ENCODE results near the gene DNAJC27.

DNAJC27 gene

DNA sequence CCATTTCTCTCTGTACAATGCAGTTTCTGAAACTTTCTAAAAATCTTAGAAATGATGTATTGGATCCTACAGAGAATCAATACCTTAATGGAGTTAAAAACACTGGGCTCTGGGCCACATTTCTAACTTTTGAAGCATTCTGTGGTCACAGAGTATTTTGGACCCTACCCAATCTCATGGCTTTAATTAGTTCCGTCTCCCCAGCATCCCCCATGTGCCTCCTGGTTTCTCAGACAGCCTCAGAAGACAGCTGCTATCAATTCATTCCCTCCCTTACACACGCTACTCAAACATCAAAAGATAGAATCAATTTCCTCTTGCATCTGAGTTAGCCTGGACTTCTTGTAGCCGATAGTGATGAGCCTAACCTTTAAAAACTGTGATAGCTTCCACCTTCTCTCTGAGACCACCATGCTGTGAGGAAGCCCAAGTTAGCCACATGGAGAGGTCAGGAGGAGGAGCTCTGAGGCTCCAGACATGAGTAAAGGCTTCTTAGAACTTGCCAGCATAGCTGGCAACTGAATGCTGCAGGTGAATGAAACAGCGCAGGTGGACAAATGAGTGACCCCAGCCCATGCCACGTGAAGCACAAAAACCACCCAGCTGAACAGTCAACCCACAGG lies 62.1 kb downstream of the DNAJC27 start:
- FAIRE-seq (no peak), DNase-seq (ENCODE audit: insufficient read length, low spot score) (no peak)

DNA sequence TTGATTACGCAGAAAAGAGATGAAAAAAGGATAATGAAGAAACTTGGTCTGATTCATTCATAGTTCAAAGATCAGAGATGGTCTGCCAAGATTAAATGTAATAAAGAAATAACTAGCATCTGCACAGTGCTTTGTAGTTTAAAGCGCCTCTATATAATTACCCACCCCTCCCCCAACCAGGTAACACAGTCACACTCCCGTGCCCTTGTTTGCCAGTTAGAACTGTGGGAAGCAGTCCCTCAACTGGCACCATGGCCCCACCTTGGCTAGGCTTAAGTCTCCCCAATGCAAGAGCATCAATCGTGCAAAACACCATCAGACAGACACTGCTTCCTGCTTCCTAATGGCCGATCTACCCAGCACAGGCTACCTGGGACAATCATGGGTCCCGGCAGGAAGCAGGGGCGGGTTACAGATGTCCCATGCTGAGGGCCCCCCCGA lies 63.3 kb downstream of the DNAJC27 start:
- DNase-seq (ENCODE audit: insufficient read length, low spot score) (no peak), FAIRE-seq (no peak)

DNA sequence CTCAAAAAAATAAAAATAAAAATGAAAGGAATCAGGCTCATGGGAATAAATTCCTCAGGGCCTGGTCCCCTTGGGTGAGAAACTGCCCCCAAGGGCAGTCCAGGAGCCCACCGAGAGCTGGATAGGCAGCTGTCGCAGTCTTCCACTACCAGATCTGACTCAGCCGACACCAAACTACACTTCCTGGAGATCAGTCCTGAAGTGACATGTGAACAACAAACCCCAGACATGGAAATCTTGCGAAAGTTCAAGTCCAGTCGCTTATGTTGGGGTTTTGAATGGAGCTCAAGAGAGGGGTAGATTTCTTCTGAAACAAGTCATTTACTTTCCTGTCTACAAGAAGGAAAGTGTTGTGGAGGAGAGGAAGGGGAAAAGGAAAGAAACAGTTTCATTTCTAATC lies 64.6 kb downstream of the DNAJC27 start:
- FAIRE-seq (no peak), DNase-seq (ENCODE audit: insufficient read length, low spot score) (no peak)

DNA sequence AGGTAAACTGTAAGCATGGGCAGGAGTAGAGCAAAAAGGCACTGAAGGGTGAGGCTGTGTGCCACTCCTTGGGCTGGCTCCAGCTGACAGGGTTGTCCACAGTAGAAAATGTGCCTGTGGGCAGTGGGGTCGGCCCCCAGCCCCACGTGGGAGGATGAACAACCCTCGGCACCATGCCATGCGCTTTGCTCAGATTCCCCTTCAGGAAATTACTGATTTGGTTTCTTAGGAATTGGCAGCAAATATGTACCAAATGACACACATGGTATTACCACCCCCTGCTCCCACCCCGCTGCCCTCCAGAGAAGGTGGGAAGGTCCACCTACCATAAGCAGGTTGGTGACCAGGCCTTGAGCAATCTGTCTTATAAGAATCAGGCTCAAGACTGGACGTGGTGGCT lies 65.3 kb downstream of the DNAJC27 start:
- DNase-seq (ENCODE audit: insufficient read length, low spot score) = no peak
- no peak for FAIRE-seq

DNA sequence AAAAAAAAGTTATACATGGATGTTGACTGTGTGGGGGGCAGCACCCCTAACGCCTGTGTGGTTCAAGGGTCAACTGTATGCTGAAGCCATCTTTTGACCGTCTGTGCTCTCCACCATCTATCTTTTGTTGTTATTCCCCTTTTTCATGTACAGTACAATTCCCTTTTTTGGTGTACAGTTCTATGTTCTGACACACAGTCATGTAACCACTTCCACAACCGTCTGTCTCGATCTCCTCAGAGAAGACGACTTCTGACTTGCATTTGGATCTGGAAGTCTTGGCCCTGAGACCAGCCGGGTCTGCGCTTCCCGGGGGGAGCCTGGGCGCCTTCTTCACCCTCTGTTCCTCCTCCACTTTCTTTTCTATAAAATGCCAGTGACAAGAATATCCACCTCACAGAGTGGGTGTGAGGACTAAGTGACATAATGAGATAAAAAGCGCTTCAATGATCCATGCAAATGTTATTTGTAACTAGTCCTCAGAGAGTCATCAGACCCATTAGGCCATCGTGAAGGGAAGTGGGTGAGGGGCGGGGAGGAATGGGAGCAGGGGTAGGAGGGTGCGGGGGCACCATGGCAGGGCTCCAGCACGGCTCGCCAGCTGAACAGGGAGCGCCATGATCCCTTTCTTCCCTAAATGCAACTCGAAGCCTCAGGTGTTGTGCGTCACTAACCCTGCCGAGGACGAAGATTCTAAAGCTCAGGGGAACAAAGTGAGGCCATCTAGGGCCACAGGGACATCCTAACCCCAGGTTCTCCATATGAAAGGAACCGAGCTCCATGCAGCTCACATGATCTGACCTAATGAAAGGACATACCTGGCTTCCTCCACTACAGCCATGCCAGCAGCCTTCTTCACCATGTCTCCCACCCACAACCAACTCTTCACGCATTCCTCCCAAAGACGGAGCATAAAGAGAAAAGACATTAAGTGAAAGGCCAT lies 68.3 kb downstream of the DNAJC27 start:
- DNase-seq (ENCODE audit: insufficient read length, low spot score) (no peak), FAIRE-seq (no peak)

DNA sequence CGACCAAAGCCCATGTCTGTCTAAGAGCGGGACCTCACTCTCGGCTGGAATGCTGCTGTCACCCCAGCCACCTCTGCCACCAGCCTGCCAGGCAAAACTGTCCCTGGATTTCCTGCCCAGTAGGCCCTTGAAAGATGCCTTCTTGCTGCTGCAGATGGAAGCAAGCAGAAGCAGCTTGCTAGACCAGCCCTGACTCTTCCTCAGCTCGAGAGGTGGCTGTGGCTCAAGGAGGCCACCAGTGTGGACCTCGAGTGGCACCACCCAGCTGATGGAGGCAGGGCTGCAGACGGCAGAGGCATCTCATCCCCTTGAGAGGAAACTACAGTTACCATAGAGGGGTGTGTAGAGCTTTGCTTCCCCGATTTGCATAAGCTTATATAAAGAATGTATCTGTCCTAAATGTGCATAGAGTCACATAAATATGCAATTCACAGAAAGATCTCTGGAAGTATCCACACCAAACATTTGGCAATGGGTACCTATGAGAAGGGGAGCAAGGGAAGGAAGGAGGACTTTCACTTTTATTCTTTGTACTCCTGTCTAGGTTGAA lies 72.3 kb downstream of the DNAJC27 start:
- DNase-seq (ENCODE audit: insufficient read length, low spot score) = no peak
- FAIRE-seq = no peak

DNA sequence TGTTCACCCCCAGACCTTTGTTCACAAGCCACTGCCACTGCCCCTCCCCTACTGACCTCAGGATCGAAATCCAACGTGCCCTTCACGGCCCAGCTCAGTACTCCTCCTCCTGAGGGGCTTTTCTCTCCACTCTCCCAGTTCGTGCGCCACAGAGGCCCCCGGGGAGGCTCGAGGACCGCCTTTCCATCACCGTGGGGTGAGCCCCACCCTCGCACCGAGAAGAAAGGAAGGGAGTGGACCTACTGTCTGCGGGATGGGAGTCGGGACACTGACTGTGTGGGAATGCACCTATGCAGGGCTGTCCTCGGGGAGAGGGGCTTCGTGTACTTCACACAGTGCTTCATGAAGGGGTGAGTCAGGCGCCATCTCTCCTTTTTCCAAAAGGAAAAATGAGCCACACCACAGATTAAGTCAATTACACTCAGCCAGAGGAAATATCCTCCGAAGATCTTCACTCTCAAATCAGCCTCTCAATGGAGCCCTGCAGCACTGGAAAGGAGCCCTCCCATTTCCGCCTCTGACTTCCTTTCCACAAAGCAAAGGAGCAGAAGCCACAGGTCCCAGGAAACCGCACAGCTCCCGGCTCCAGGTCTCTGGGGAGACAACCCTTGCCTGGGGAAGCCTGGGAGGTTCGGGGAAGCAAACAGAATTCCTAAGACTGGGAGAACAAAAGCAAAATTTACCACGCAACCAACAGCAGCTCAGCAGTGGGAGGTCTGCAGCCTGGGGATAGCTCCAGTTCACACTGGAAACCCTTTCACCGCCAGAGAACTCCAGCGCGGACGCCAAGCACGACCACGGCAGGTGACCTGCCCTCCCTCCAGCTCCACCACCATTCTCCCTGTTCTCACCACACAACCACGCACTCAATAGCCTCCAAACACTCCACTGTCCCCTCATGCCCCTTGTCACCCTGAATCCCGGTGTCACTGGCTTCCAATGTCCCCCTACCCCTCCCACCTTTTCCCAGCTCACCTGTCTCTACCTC lies 73.3 kb downstream of the DNAJC27 start:
- DNase-seq (ENCODE audit: insufficient read length, low spot score) (no peak), FAIRE-seq (no peak)

DNA sequence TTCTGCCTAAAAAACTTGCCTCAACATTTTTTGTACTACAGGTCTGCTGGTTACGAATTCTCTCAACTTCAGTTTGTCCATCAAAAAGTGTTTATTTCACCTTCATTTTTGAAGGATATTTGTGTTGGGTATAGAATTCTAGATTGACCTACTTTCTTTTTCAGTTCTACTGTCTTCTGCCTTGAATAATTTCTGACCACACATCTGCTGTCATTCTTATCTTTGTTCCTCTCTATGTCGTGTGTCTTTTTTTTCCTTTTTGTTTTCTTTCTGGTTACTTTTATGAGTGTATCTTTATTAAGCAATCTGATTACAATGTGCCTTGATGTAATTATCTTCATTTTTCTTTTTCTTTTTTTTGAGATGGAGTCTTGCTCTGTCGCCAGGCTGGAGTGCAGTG lies 77.0 kb downstream of the DNAJC27 start:
- no peak for FAIRE-seq
- no peak for DNase-seq (ENCODE audit: insufficient read length, low spot score)

DNA sequence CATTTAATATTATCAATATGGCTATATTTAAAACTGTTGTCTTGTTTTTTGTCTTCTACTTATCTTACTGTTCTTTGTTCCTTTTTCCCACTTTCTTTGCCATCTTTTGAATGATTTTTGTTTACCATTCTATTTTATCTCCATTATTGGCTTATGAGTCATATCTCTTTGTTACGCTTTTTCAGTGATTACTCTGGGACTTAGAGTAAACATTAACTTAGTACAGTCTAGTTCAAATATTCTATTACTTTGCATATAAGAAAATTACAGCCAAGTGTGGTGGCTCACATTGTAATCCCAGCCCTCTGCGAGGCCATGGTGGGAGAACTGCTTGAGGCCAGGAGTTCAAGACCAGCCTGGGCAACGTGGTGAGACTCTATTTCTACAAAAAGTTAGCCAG lies 77.8 kb downstream of the DNAJC27 start:
- FAIRE-seq (no peak), DNase-seq (ENCODE audit: insufficient read length, low spot score) (no peak)

All from GM19239 (cell line).